Spleen (tissue), 7 donors: ENCODE data around the gene METTL23.

Experiments used
- POLR2A ChIP-seq, 3 donors: fragments of 450-650 bp; IDR thresholded peaks; one replicate each; pipeline ENCODE4 v1.5.1; 2017; ENCODE audit warnings: antibody characterized with exemption in 3 of 3, mild to moderate bottlenecking in 1 of 3
- POLR2AphosphoS5 ChIP-seq, 3 donors: sonication (generic); formaldehyde crosslinking; IDR thresholded peaks; one replicate each; pipeline ENCODE4 v1.5.1; 2017; ENCODE audit warnings: antibody characterized with exemption in 3 of 3
- TF ChIP-seq, protein P1 (sequence below), 11 experiments: fragments of 200-600 bp in 7 of 11; fragments of 450-650 bp in 4 of 11; sonication (generic) in 4 of 11; IDR thresholded peaks in 8 of 11; conservative IDR thresholded peaks in 3 of 11; 1 replicate in 7 of 11; 2 replicates in 4 of 11; pipeline versions ENCODE4 v1.4.0 to v1.8.0; 2016 to 2021; ENCODE audit warnings: antibody characterized with exemption in 11 of 11, inconsistent platforms in 4 of 11, mild to moderate bottlenecking in 1 of 11
- donor health status: DM: no; HTN: no; CAD: no; lungs with moderate emphysema.
- donor health status: DM: no; HTN: no; CAD: no.
- donor health status: DM: no; HTN: no; CAD: no.

DNA sequence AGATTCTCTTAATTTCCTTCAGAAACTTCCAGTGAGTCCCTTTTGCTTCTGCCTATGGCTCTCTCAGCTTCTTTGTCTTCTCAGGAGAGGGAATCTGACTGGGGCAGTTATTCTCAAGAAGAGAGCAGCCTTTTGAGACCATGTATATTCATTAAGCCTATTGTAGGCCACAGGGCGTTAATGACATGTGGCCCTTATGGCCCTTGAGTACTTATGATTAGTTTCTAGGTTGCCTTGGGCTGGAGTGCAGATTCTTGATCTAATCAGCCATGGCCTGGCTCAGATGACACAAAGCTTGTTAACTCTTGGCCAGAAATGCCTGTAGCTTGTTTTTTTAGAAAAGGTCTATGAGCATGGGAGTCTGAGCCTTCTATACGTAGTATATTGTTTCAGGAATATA is 28.6 kb downstream of the METTL23 start:
- TF ChIP-seq POLR2AphosphoS5 (IDR thresholded peaks at IDR 0.05) (no peak), POLR2A (IDR thresholded peaks at IDR 0.05) (no peak)
- TF ChIP-seq, protein P1, sequence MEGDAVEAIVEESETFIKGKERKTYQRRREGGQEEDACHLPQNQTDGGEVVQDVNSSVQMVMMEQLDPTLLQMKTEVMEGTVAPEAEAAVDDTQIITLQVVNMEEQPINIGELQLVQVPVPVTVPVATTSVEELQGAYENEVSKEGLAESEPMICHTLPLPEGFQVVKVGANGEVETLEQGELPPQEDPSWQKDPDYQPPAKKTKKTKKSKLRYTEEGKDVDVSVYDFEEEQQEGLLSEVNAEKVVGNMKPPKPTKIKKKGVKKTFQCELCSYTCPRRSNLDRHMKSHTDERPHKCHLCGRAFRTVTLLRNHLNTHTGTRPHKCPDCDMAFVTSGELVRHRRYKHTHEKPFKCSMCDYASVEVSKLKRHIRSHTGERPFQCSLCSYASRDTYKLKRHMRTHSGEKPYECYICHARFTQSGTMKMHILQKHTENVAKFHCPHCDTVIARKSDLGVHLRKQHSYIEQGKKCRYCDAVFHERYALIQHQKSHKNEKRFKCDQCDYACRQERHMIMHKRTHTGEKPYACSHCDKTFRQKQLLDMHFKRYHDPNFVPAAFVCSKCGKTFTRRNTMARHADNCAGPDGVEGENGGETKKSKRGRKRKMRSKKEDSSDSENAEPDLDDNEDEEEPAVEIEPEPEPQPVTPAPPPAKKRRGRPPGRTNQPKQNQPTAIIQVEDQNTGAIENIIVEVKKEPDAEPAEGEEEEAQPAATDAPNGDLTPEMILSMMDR (IDR thresholded peaks at IDR 0.05 in 8 of 11, conservative IDR thresholded peaks at IDR 0.05 in 3 of 11): no peak
